Rectal smooth muscle tissue (tissue), 1 donor: ENCODE results near the gene EED.

Experiments
- H3K27ac ChIP-seq: one replicate; pipeline ENCODE4 v1.7.0; 2013; ENCODE audit warnings: low read depth, low read length, inconsistent platforms
- H3K27me3 ChIP-seq: one replicate; pipeline ENCODE4 v1.7.0; 2013; ENCODE audit warnings: low read length; ENCODE audit not compliant: control insufficient read depth, insufficient read depth
- H3K36me3 ChIP-seq: one replicate; pipeline ENCODE4 v1.7.0; 2013; ENCODE audit warnings: low read length; ENCODE audit not compliant: control insufficient read depth, insufficient read depth
- H3K4me1 ChIP-seq: one replicate; pipeline ENCODE4 v1.7.0; 2013; ENCODE audit warnings: low read length; ENCODE audit not compliant: control insufficient read depth, insufficient read depth
- H3K4me3 ChIP-seq: one replicate; pipeline ENCODE4 v1.7.0; 2013; ENCODE audit warnings: low read length
- H3K9ac ChIP-seq: one replicate; pipeline ENCODE4 v1.7.0; 2013; ENCODE audit warnings: low read length

Gene EED

GRCh38 chr11:86244063-86244521 lies 461 bp upstream of the EED start:
- Histone ChIP-seq H3K36me3 (no peaks in the 10 kb centered on the region), H3K27ac (peak overlapping the region; percentile 98), H3K9ac (no peak overlapping the region), H3K27me3 (no peaks in the 10 kb centered on the region), H3K4me3 (peak overlapping the region; percentile 99), H3K4me1 (peaks cover 5% of the 10 kb centered on the region)

- no peaks in the 10 kb centered on the region for H3K36me3 ChIP-seq
- peak overlapping the region; percentile 99 for H3K4me3 ChIP-seq
- no peaks in the 10 kb centered on the region for H3K27me3 ChIP-seq
- H3K4me1 ChIP-seq, result peaks cover 7% of the 10 kb centered on the region
- H3K9ac ChIP-seq, result peak overlapping the region; percentile 67
- H3K27ac ChIP-seq, result peak overlapping the region; percentile 98
Observed at GRCh38 chr11:86245369-86246292, 1.1 kb downstream of the EED start.

- Histone ChIP-seq H3K27me3 (no peaks in the 10 kb centered on the region), H3K4me3 (peak overlapping the region; percentile 99), H3K27ac (no peak overlapping the region)
Observed at GRCh38 chr11:86246293-86246675, 1.7 kb downstream of the EED start.

GRCh38 chr11:86247608-86248007 lies 3.1 kb downstream of the EED start:
- no peak overlapping the region for H3K9ac ChIP-seq
- H3K4me1 ChIP-seq, result peaks cover 7% of the 10 kb centered on the region
- H3K27me3 ChIP-seq, result no peaks in the 10 kb centered on the region
- no peak overlapping the region for H3K4me3 ChIP-seq
- no peak overlapping the region for H3K27ac ChIP-seq
- no peaks in the 10 kb centered on the region for H3K36me3 ChIP-seq

More at GRCh38 chr11:86246293-86246675, 1.7 kb downstream of the EED start:
- peaks cover 7% of the 10 kb centered on the region for H3K4me1 ChIP-seq
- no peaks in the 10 kb centered on the region for H3K36me3 ChIP-seq
- no peak overlapping the region for H3K9ac ChIP-seq

GRCh38 chr11:86248609-86249008 lies 4.1 kb downstream of the EED start:
- no peak overlapping the region for H3K9ac ChIP-seq
- no peak overlapping the region for H3K4me3 ChIP-seq
- no peaks in the 10 kb centered on the region for H3K27me3 ChIP-seq
- no peak overlapping the region for H3K27ac ChIP-seq
- peaks cover 7% of the 10 kb centered on the region for H3K4me1 ChIP-seq
- no peaks in the 10 kb centered on the region for H3K36me3 ChIP-seq

GRCh38 chr11:86249307-86250098 lies 5.0 kb downstream of the EED start:
- no peak overlapping the region for H3K4me3 ChIP-seq
- H3K27ac ChIP-seq, result no peak overlapping the region
- H3K9ac ChIP-seq, result no peak overlapping the region
- H3K36me3 ChIP-seq, result no peaks in the 10 kb centered on the region
- H3K4me1 ChIP-seq, result peaks cover 2% of the 10 kb centered on the region
- no peaks in the 10 kb centered on the region for H3K27me3 ChIP-seq

- Histone ChIP-seq H3K9ac (no peak overlapping the region), H3K27me3 (no peaks in the 10 kb centered on the region), H3K4me1 (peaks cover 2% of the 10 kb centered on the region)
Observed at GRCh38 chr11:86251345-86251744, 6.8 kb downstream of the EED start.

GRCh38 chr11:86255896-86256295 lies 11.3 kb downstream of the EED start:
- H3K4me1 ChIP-seq, result peaks cover 4% of the 10 kb centered on the region
- no peak overlapping the region for H3K9ac ChIP-seq
- peaks cover 4% of the 10 kb centered on the region for H3K36me3 ChIP-seq
- H3K27ac ChIP-seq, result no peak overlapping the region
- H3K4me3 ChIP-seq, result no peak overlapping the region
- H3K27me3 ChIP-seq, result no peaks in the 10 kb centered on the region

More at GRCh38 chr11:86251345-86251744, 6.8 kb downstream of the EED start:
- no peaks in the 10 kb centered on the region for H3K36me3 ChIP-seq
- no peak overlapping the region for H3K4me3 ChIP-seq
- no peak overlapping the region for H3K27ac ChIP-seq

GRCh38 chr11:86256608-86257007 lies 12.1 kb downstream of the EED start:
- no peak overlapping the region for H3K9ac ChIP-seq
- no peak overlapping the region for H3K4me3 ChIP-seq
- H3K4me1 ChIP-seq, result peaks cover 4% of the 10 kb centered on the region
- H3K27ac ChIP-seq, result no peak overlapping the region
- peaks cover 8% of the 10 kb centered on the region for H3K36me3 ChIP-seq
- H3K27me3 ChIP-seq, result no peaks in the 10 kb centered on the region

GRCh38 chr11:86257446-86257845 lies 12.9 kb downstream of the EED start:
- Histone ChIP-seq H3K27ac (no peak overlapping the region), H3K27me3 (no peaks in the 10 kb centered on the region), H3K36me3 (peaks cover 8% of the 10 kb centered on the region), H3K4me1 (peaks cover 4% of the 10 kb centered on the region), H3K9ac (no peak overlapping the region), H3K4me3 (no peak overlapping the region)

- Histone ChIP-seq H3K4me1 (peaks cover 4% of the 10 kb centered on the region), H3K27ac (no peak overlapping the region), H3K27me3 (no peaks in the 10 kb centered on the region), H3K4me3 (no peak overlapping the region), H3K36me3 (peaks cover 8% of the 10 kb centered on the region), H3K9ac (no peak overlapping the region)
Observed at GRCh38 chr11:86259730-86260129, 15.2 kb downstream of the EED start.

GRCh38 chr11:86261328-86261727 lies 16.8 kb downstream of the EED start:
- H3K27ac ChIP-seq, result no peak overlapping the region
- peaks cover 8% of the 10 kb centered on the region for H3K36me3 ChIP-seq
- peaks cover 4% of the 10 kb centered on the region for H3K4me1 ChIP-seq
- H3K9ac ChIP-seq, result no peak overlapping the region
- H3K27me3 ChIP-seq, result no peaks in the 10 kb centered on the region
- H3K4me3 ChIP-seq, result no peak overlapping the region
